Transverse colon (tissue), 4 donors: ENCODE results near the gene UQCC2. TPM values are rescaled to one million over a fixed set of nuclear protein-coding genes. Genes with fewer than 3 reads are reported as not detected.

Experiments used
- DNase-seq: peaks from one replicate; pipeline ENCODE4 v3.0.0-alpha.2; 2019
- H3K27ac ChIP-seq, 4 donors: fragments of 200-600 bp; sonication (generic); 2 replicates each; pipeline ENCODE4 v1.5.1; 2016 to 2018; ENCODE audit warnings: inconsistent platforms in 4 of 4
- H3K27me3 ChIP-seq: fragments of 200-600 bp; sonication (generic); 2 replicates; pipeline ENCODE4 v1.5.1; 2017; ENCODE audit warnings: inconsistent platforms
- H3K36me3 ChIP-seq, 4 donors: fragments of 200-600 bp; sonication (generic); 2 replicates each; pipeline ENCODE4 v1.5.1; 2017 to 2019; ENCODE audit warnings: inconsistent platforms in 4 of 4
- H3K4me1 ChIP-seq, 4 donors: fragments of 200-600 bp; sonication (generic); 2 replicates each; pipeline ENCODE4 v1.5.1; 2017 to 2020; ENCODE audit warnings: inconsistent platforms in 4 of 4
- H3K4me3 ChIP-seq, 4 donors: fragments of 200-600 bp; sonication (generic); 1 replicate in 1 of 4; 2 replicates in 3 of 4; pipeline versions ENCODE4 v1.5.1 to v1.6.1; 2017 to 2019; ENCODE audit warnings: inconsistent platforms in 4 of 4
- H3K9me3 ChIP-seq, 2 donors: fragments of 200-600 bp; sonication (generic); 2 replicates each; pipeline ENCODE4 v1.5.1; 2017 to 2019; ENCODE audit warnings: inconsistent platforms in 2 of 2
- CTCF ChIP-seq, 5 experiments: fragments of 200-600 bp in 3 of 5; fragments of 450-650 bp in 2 of 5; sonication (generic) in 3 of 5; IDR thresholded peaks; 1 replicate in 2 of 5; 2 replicates in 3 of 5; pipeline ENCODE4 v1.5.1; 2016 to 2017; ENCODE audit warnings: antibody characterized with exemption in 5 of 5, inconsistent platforms in 3 of 5, mild to moderate bottlenecking in 2 of 5, moderate library complexity in 1 of 5
- EP300 ChIP-seq: sonication (generic); formaldehyde crosslinking; IDR thresholded peaks from one replicate; pipeline ENCODE4 v1.6.1; 2017; ENCODE audit warnings: antibody characterized with exemption, low read depth
- POLR2A ChIP-seq: fragments of 450-650 bp; IDR thresholded peaks from one replicate; pipeline ENCODE4 v1.6.1; 2016; ENCODE audit warnings: antibody characterized with exemption, mild to moderate bottlenecking, moderate library complexity
- POLR2AphosphoS5 ChIP-seq, 3 donors: sonication (generic); formaldehyde crosslinking; IDR thresholded peaks; one replicate each; pipeline ENCODE4 v1.6.1; 2016; ENCODE audit warnings: antibody characterized with exemption in 3 of 3
- WGBS, 2 donors: methylation state at CpG; one replicate each; pipeline ENCODE4 v1.1.5; 2018; ENCODE audit warnings: low coverage in 1 of 2; 5-methylcytosine and 5-hydroxymethylcytosine counted together
- in situ Hi-C, 4 donors: fragments of 200-750 bp; cut with MboI; loops; one replicate each; pipeline versions ENCODE4 v1.15.0 to v1.15.1; 2017; ENCODE audit warnings: low sequenced_read_pairs in 3 of 4, low pct_ligation_motif_present in 1 of 4, low pct_unique_long_range_greater_than_20kb in 1 of 4
- intact Hi-C: fragments of 100-400 bp; cut with DNase I; formaldehyde crosslinking; loops from one replicate; pipeline ENCODE4 v1.15.1; 2023; ENCODE audit warnings: low total_unique reads
- total RNA-seq, 4 donors: library from RNA; depleted of rRNA; stranded (reverse); fragments of >200 nt; gene quantifications; one replicate each; pipeline ENCODE4 v1.1.0, GENCODE V29; 2016

UQCC2 gene
- total RNA-seq, 4 donors from 2014 or later: 2.8 to 17.6 (median 8.8) TPM

DNA sequence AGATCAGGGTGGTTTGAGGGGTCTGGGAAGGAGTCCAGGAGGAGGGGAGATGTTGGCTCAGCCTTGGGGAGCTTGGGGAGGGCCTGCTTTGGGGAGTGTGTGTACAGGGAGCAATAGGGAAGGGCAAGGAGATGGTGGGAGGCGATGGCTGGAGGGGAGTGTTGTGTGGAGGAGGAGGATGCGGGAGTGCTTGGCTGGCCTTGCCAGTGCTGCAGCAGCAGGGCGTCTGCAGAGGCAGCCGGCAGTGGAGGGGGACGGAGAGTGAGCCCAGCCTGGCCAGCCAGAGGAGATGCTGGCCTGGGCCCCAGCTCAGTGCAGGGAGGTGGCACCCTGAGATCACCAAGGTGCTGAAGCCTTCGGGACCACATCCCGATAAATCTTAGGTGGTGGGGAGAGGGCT lies 31.3 kb upstream of the UQCC2 start:
- no peak for TF ChIP-seq POLR2AphosphoS5 (IDR thresholded peaks at IDR 0.05)
- no peak for TF ChIP-seq POLR2A
- TF ChIP-seq CTCF (IDR thresholded peaks at IDR 0.05): no peak
- no peak for TF ChIP-seq EP300
- Histone ChIP-seq H3K36me3 (no peaks in the 10 kb centered on the region), H3K27ac (no peak overlapping the region), H3K4me1 (peaks cover 20 to 40% (median 21%) of the 10 kb centered on the region in 4 donors), H3K9me3 (no peaks in the 10 kb centered on the region), H3K4me3 (no peak overlapping the region), H3K27me3 (no peaks in the 10 kb centered on the region)
- intact Hi-C loops (loop anchor here (10.0 kb wide), 1 partner anchor 412 kb away; no protein-coding TSS in a partner anchor), in situ Hi-C loops (no loop called here)
- WGBS, 2 donors: 50 to 78% methylated on average over 2 to 7 of the region's 7 CpGs
- DNase-seq: no peak

GRCh38 chr6:33742092-33742491 lies 30.6 kb upstream of the UQCC2 start:
- Histone ChIP-seq H3K4me1 (peaks cover 20 to 40% (median 21%) of the 10 kb centered on the region in 4 donors), H3K36me3 (no peaks in the 10 kb centered on the region), H3K27ac (no peak overlapping the region), H3K9me3 (no peaks in the 10 kb centered on the region), H3K4me3 (no peak overlapping the region), H3K27me3 (no peaks in the 10 kb centered on the region)
- TF ChIP-seq POLR2A: no peak
- TF ChIP-seq EP300: no peak
- no peak for TF ChIP-seq CTCF (IDR thresholded peaks at IDR 0.05)
- no peak for TF ChIP-seq POLR2AphosphoS5 (IDR thresholded peaks at IDR 0.05)
- WGBS, 2 donors: 44% methylated on average over 9 of the region's 9 CpGs; no CpG with 5 or more reads in 1 of the 2 donors
- in situ Hi-C loops (no loop called here), intact Hi-C loops (loop anchor here (10.0 kb wide), 1 partner anchor 413 kb away; no protein-coding TSS in a partner anchor)
- no peak for DNase-seq

DNA sequence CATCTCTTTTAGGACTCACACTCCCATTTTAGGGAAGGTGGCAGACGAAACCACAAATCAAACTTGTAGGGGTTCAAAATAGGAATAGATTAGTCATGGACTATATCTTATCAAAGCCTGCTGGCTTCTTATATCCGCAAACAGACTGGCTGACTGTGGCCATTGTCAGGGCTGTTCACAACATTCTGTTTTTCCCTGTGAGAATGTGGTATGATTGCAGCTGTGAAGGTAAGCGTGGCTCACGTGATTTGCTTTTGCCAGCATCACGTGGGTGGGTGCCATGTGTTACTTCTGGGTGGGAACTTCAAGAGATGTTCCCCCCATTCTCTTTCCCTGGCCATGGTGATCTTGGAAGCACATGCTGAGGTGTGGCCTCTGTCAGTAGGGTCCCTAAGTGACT lies 29.3 kb upstream of the UQCC2 start:
- intact Hi-C loops (loop anchor here (10.0 kb wide), 1 partner anchor 414 kb away; no protein-coding TSS in a partner anchor), in situ Hi-C loops (no loop called here)
- H3K9me3 ChIP-seq: no peaks in the 10 kb centered on the region
- H3K4me3 ChIP-seq: no peak overlapping the region
- H3K27me3 ChIP-seq: no peaks in the 10 kb centered on the region
- no peaks in the 10 kb centered on the region for H3K36me3 ChIP-seq
- TF ChIP-seq POLR2A (no peak), POLR2AphosphoS5 (IDR thresholded peaks at IDR 0.05) (no peak), CTCF (IDR thresholded peaks at IDR 0.05) (no peak), EP300 (no peak)
- no peak overlapping the region for H3K27ac ChIP-seq
- WGBS, 2 donors: 88 to 92% methylated on average over 4 to 5 of the region's 5 CpGs
- peaks cover 16 to 36% (median 20%) of the 10 kb centered on the region in 4 donors for H3K4me1 ChIP-seq
- DNase-seq: no peak

DNA sequence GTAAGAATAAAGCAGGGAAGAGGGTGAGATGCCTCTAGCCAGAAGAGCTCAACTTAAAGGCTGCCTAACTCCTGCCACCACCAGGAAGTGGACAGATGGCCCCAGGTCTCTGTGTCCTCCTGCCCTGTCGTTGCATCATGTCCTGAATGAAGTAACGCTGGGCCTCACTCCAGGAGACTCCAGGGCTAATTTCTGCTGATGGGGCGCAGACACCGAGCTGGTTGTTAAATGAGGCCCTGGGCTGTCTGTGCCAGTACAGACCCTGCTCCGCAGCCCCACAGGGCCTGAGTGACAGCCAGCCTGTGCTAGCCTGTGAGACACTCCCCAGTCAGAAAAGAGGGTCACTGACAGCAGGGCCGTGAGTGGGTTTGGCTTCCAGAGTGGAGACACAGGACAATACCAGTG lies 28.7 kb upstream of the UQCC2 start:
- Histone ChIP-seq H3K27me3 (no peaks in the 10 kb centered on the region), H3K9me3 (no peaks in the 10 kb centered on the region), H3K4me3 (no peak overlapping the region), H3K27ac (no peak overlapping the region), H3K4me1 (peaks cover 10 to 30% (median 15%) of the 10 kb centered on the region in 4 donors), H3K36me3 (no peaks in the 10 kb centered on the region)
- TF ChIP-seq POLR2AphosphoS5 (IDR thresholded peaks at IDR 0.05): no peak
- TF ChIP-seq CTCF (IDR thresholded peaks at IDR 0.05): no peak
- no peak for TF ChIP-seq EP300
- TF ChIP-seq POLR2A: no peak
- WGBS, 2 donors: 87% methylated on average over 6 of the region's 6 CpGs; no CpG with 5 or more reads in 1 of the 2 donors
- DNase-seq: no peak
- in situ Hi-C loops (no loop called here), intact Hi-C loops (loop anchor here (10.0 kb wide), 1 partner anchor 415 kb away; no protein-coding TSS in a partner anchor)
